GM12892 (cell line): ENCODE results near the gene MCM3AP.

Experiments used
- DNase-seq: peaks from one replicate; pipeline ENCODE4 v3.0.0; 2011; ENCODE audit not compliant: insufficient read length
- FAIRE-seq: peaks from 2 replicates; lab custom pipeline; 2011; peaks lifted over from hg19 to GRCh38; lab: Jason Lieb, UNC
- POLR2A ChIP-seq: IDR thresholded peaks from 2 replicates; pipeline ENCODE4 v1.6.1; 2011; ENCODE audit warnings: low read depth, low read length, control low read depth
- POLR2AphosphoS5 ChIP-seq: IDR thresholded peaks from 2 replicates; pipeline ENCODE4 v1.6.1; 2011; ENCODE audit warnings: low read depth, low read length, control low read depth
- TAF1 ChIP-seq: IDR thresholded peaks from 2 replicates; pipeline ENCODE4 v1.6.1; 2011; ENCODE audit warnings: low read depth, mild to moderate bottlenecking, control low read depth, low read length, borderline replicate concordance

The MCM3AP gene

GRCh38 chr21:46211786-46212720 lies 73.4 kb downstream of the MCM3AP start:
- FAIRE-seq (no peak), DNase-seq (no peak)
- TF ChIP-seq TAF1 (no peak), POLR2AphosphoS5 (no peak), POLR2A (no peak)

GRCh38 chr21:46211376-46211775 lies 74.0 kb downstream of the MCM3AP start:
- TF ChIP-seq TAF1 (no peak), POLR2A (no peak), POLR2AphosphoS5 (no peak)
- DNase-seq (no peak), FAIRE-seq (no peak)

- TF ChIP-seq POLR2AphosphoS5 (no peak), POLR2A (no peak), TAF1 (no peak)
- no peak for FAIRE-seq
- DNase-seq, result peak; percentile 1
Measured at GRCh38 chr21:46210378-46211136, 74.9 kb downstream of the MCM3AP start.

GRCh38 chr21:46208761-46209721 lies 76.4 kb downstream of the MCM3AP start:
- peak; percentile 4 for DNase-seq
- FAIRE-seq, result no peak

GRCh38 chr21:46207920-46208591 lies 77.4 kb downstream of the MCM3AP start:
- no peak for TF ChIP-seq POLR2AphosphoS5
- peak; percentile 7 for DNase-seq
- no peak for FAIRE-seq

More at GRCh38 chr21:46208761-46209721, 76.4 kb downstream of the MCM3AP start:
- TF ChIP-seq POLR2AphosphoS5 (no peak), TAF1 (no peak), POLR2A (no peak)

DNA sequence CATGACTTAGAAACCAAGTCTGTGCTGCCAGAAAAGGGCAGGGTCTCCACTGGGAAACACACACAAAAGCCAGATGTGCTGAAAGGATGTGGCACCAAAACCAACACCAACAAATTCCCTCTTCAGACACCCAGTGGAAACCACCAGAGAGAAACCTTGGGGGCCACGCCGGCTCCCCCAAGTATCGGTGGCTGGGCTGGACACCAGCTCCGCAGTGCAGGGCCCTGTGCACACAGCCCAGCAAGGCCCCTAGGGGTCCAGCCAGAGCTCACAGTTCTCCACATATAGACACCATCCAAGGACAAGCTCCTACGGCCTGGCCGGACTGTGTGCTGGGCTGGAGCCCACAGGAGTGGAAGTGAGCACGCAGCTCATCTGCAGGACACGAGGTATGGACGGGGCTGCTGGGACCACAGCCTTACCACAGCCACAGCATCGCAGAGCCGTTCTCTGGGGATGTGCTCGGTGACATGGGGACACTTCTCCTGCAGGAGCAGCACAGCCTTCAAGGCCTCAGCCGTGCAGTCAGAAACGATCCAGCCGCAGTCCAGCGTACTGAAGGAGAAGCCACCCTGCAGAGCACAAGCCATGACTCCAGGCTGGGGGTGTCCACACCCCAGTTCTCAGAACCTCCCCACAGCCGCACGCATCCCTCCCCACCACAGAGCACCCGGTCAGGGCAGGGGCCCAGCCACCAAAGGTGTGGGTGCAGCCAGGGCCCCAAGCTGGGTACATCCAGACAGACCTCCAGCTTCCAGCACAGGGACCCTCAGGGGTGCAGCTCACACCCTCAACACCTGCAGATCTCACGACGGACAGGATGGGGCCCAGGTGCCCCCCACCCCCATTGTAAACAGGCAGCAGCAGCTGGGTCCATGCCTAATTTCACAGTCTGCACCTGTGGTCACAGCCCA lies 78.1 kb downstream of the MCM3AP start:
- TF ChIP-seq POLR2AphosphoS5 (no peak), TAF1 (no peak), POLR2A (no peak)
- FAIRE-seq (no peak), DNase-seq (no peak)

- FAIRE-seq (no peak), DNase-seq (no peak)
- no peak for TF ChIP-seq POLR2AphosphoS5
- TF ChIP-seq TAF1, result no peak
- TF ChIP-seq POLR2A, result no peak
Measured at GRCh38 chr21:46206163-46207005, 79.0 kb downstream of the MCM3AP start.

DNA sequence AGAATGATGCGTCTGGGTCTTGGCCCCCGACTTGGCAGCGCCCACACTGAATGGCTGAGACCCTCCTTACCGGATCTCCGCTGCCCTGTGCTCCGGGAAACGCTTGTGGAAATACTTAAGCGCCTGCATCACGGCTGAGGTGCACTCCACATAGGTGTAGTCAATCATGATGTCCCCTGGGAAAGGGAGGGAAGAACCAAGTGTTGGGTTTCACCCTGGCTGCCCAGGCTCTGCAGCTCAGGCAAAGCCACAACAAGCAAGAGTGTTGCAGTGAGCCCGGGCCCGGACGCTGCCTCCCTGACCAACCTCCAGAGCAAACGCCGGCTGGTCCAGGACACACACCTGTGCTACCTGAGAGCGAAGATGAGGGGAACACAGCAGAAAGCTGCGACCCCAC lies 79.6 kb downstream of the MCM3AP start:
- no peak for FAIRE-seq
- TF ChIP-seq POLR2A (no peak), TAF1 (no peak), POLR2AphosphoS5 (no peak)

GRCh38 chr21:46205166-46205565 lies 80.2 kb downstream of the MCM3AP start:
- DNase-seq, result no peak
- no peak for TF ChIP-seq TAF1
- TF ChIP-seq POLR2A, result no peak
- TF ChIP-seq POLR2AphosphoS5, result no peak
- FAIRE-seq, result no peak

More for the DNA sequence above, 79.6 kb downstream of the MCM3AP start:
- DNase-seq, result no peak
